IMR-90 (cell line): ENCODE results near the gene LRRC41. TPM values are rescaled to one million over a fixed set of nuclear protein-coding genes. Genes with fewer than 3 reads are reported as not detected.
A peak's percentile ranks its signal among the peaks of the same experiment; 100 is the strongest.

Experiments
- ATAC-seq: fragments of 200-7000 bp; cut with Tn5 transposase; 2 replicates; pipeline ENCODE4 v1.9.1; 2020; ENCODE audit warnings: low read depth, mild to moderate bottlenecking, moderate library complexity
- BruUV-seq: library from RNA; stranded (reverse); fragments of 400-500 nt; replicated peaks from 2 replicates; lab custom pipeline; 2021; lab: Mats Ljungman, UMichigan
- CTCF ChIA-PET: fragments of 300-600 bp; formaldehyde crosslinking; extraction: SDS; loops from one replicate; lab custom pipeline; 2021; ENCODE audit warnings: antibody characterized with exemption; lab: Yijun Ruan, JAX
- POLR2A ChIA-PET: fragments of 300-600 bp; sonication (Branson Sonifier 250); formaldehyde crosslinking; loops from one replicate; lab custom pipeline; 2022; ENCODE audit warnings: antibody characterized with exemption; ENCODE audit not compliant: unreplicated experiment; lab: Charles Lee
- DNase-seq: peaks from one replicate; pipeline ENCODE4 v3.0.0; 2013
- H2AFZ ChIP-seq: replicated peaks from 2 replicates; pipeline ENCODE3; 2013; ENCODE audit warnings: low read length, mild to moderate bottlenecking; ENCODE audit not compliant: poor library complexity
- H2AK5ac ChIP-seq: 2 replicates; pipeline ENCODE4 v1.6.1; 2013; ENCODE audit warnings: low read depth, low read length, inconsistent platforms
- H2AK9ac ChIP-seq: replicated peaks from 2 replicates; pipeline ENCODE3; 2013; ENCODE audit warnings: mild to moderate bottlenecking, low read depth, low read length, moderate library complexity; ENCODE audit not compliant: poor library complexity
- H2BK120ac ChIP-seq: 2 replicates; pipeline ENCODE4 v1.6.1; 2013; ENCODE audit warnings: low read depth, low read length, inconsistent platforms
- H2BK15ac ChIP-seq: 3 replicates; pipeline ENCODE4 v1.6.1; 2013; ENCODE audit warnings: low read depth, low read length, inconsistent platforms
- H2BK20ac ChIP-seq: 2 replicates; pipeline ENCODE4 v1.6.1; 2013; ENCODE audit warnings: low read depth, mild to moderate bottlenecking, inconsistent platforms, low read length, moderate library complexity
- H2BK5ac ChIP-seq: 2 replicates; pipeline ENCODE4 v1.6.1; 2013; ENCODE audit warnings: mild to moderate bottlenecking, low read depth, low read length, inconsistent platforms; ENCODE audit not compliant: poor library complexity, severe bottlenecking
- H3K14ac ChIP-seq: replicated peaks from 2 replicates; pipeline ENCODE4 v1.6.1; 2013; ENCODE audit warnings: low read depth, low read length, inconsistent platforms
- H3K18ac ChIP-seq: 2 replicates; pipeline ENCODE4 v1.6.1; 2013; ENCODE audit warnings: low read depth, low read length, control low read depth
- H3K23ac ChIP-seq: 2 replicates; pipeline ENCODE4 v1.6.1; 2013; ENCODE audit warnings: low read depth, low read length, inconsistent platforms
- H3K27ac ChIP-seq: 2 replicates; pipeline ENCODE4 v1.5.1; 2013; ENCODE audit warnings: mild to moderate bottlenecking, control low read depth, low read length; ENCODE audit not compliant: insufficient read depth
- H3K27me3 ChIP-seq: 2 replicates; pipeline ENCODE4 v1.6.1; 2013; ENCODE audit warnings: low read length; ENCODE audit not compliant: control insufficient read depth, insufficient read depth
- H3K36me3 ChIP-seq: 2 replicates; pipeline ENCODE4 v1.6.1; 2013; ENCODE audit warnings: low read length, mixed read lengths; ENCODE audit not compliant: control insufficient read depth, insufficient read depth
- H3K4ac ChIP-seq: 2 replicates; pipeline ENCODE4 v1.6.1; 2013; ENCODE audit warnings: low read depth, low read length, inconsistent platforms
- H3K4me1 ChIP-seq: 2 replicates; pipeline ENCODE4 v1.6.1; 2013; ENCODE audit warnings: low read length, mixed read lengths; ENCODE audit not compliant: control insufficient read depth, insufficient read depth
- H3K4me2 ChIP-seq: 2 replicates; pipeline ENCODE4 v1.6.1; 2013; ENCODE audit warnings: low read depth, mild to moderate bottlenecking, control low read depth, low read length, moderate library complexity
- H3K4me3 ChIP-seq: 2 replicates; pipeline ENCODE4 v1.5.1; 2013; ENCODE audit warnings: low read depth, mild to moderate bottlenecking, control low read depth, low read length, moderate library complexity; ENCODE audit not compliant: insufficient read depth
- H3K56ac ChIP-seq: 2 replicates; pipeline ENCODE4 v1.6.1; 2013; ENCODE audit warnings: low read length, inconsistent platforms; ENCODE audit not compliant: insufficient read depth; ENCODE audit errors: extremely low read depth
- H3K79me1 ChIP-seq, 2 experiments: 2 replicates each; pipeline ENCODE4 v1.6.1; 2013; ENCODE audit warnings: low read length in 2 of 2, inconsistent platforms in 1 of 2, low read depth in 1 of 2
- H3K9ac ChIP-seq: 2 replicates; pipeline ENCODE4 v1.6.1; 2013; ENCODE audit warnings: low read depth, low read length, control low read depth
- H3K9me1 ChIP-seq: 2 replicates; pipeline ENCODE4 v1.6.1; 2013; ENCODE audit warnings: low read length, inconsistent platforms; ENCODE audit not compliant: insufficient read depth
- H3K9me3 ChIP-seq: 2 replicates; pipeline ENCODE4 v1.6.1; 2013; ENCODE audit warnings: low read length; ENCODE audit not compliant: control insufficient read depth, insufficient read depth
- H4K20me1 ChIP-seq: 2 replicates; pipeline ENCODE4 v1.6.1; 2013; ENCODE audit warnings: low read length, inconsistent platforms; ENCODE audit not compliant: insufficient read depth
- H4K5ac ChIP-seq: 2 replicates; pipeline ENCODE4 v1.6.1; 2013; ENCODE audit warnings: mild to moderate bottlenecking, low read depth, low read length, control low read depth
- H4K8ac ChIP-seq, 2 experiments: 2 replicates each; pipeline ENCODE4 v1.6.1; 2013; ENCODE audit warnings: low read depth in 2 of 2, low read length in 2 of 2, control low read depth in 1 of 2, inconsistent platforms in 1 of 2
- H4K91ac ChIP-seq: 2 replicates; pipeline ENCODE4 v1.6.1; 2013; ENCODE audit warnings: low read depth, low read length, inconsistent platforms; ENCODE audit not compliant: insufficient read depth
- CHD1 ChIP-seq: IDR thresholded peaks from 2 replicates; pipeline ENCODE4 v1.6.1; 2012; ENCODE audit warnings: low read depth, low read length, improper control_type of control experiment
- ELK1 ChIP-seq: fragments of 150-350 bp; IDR thresholded peaks from 2 replicates; pipeline ENCODE4 v1.6.1; 2016; ENCODE audit warnings: low read depth, mild to moderate bottlenecking, low read length, moderate library complexity, borderline replicate concordance
- MAFK ChIP-seq: IDR thresholded peaks from 2 replicates; pipeline ENCODE4 v1.6.1; 2012; ENCODE audit warnings: low read depth, low read length, improper control_type of control experiment
- MAZ ChIP-seq: IDR thresholded peaks from 2 replicates; pipeline ENCODE4 v1.6.1; 2012; ENCODE audit warnings: low read depth, mild to moderate bottlenecking, low read length, improper control_type of control experiment, moderate library complexity, borderline replicate concordance
- NFE2L2 ChIP-seq: fragments of 150-350 bp; IDR thresholded peaks from 2 replicates; pipeline ENCODE4 v1.6.1; 2016; ENCODE audit warnings: low read depth, mild to moderate bottlenecking, low read length
- RCOR1 ChIP-seq: IDR thresholded peaks from 2 replicates; pipeline ENCODE4 v1.6.1; 2012; ENCODE audit warnings: mild to moderate bottlenecking, low read length, improper control_type of control experiment; ENCODE audit not compliant: insufficient replicate concordance
- RFX5 ChIP-seq: IDR thresholded peaks from 2 replicates; pipeline ENCODE4 v1.8.0; 2012; ENCODE audit warnings: low read depth, mild to moderate bottlenecking, low read length, moderate library complexity
- WGBS, 2 experiments: methylation state at CpG; one replicate each; pipeline versions ENCODE4 v1.1.5 to v1.1.7; 2013; ENCODE audit warnings: missing lambda C conversion rate in 2 of 2; ENCODE audit not compliant: insufficient read length in 1 of 2; ENCODE audit errors: extremely low coverage in 2 of 2; 5-methylcytosine and 5-hydroxymethylcytosine counted together
- dilution Hi-C: fragments of 300-500 bp; cut with HindIII; formaldehyde crosslinking; loops from one replicate; pipeline ENCODE4 v1.14.3; 2018; ENCODE audit warnings: low sequenced_read_pairs; ENCODE audit not compliant: unreplicated experiment
- in situ Hi-C: fragments of 300-500 bp; cut with MboI; formaldehyde crosslinking; loops from 3 replicates; pipeline ENCODE4 v1.14.3; 2019; ENCODE audit warnings: low sequenced_read_pairs, inconsistent platforms, mixed read lengths
- intact Hi-C: fragments of 100-400 bp; cut with micrococcal nuclease; formaldehyde crosslinking; loops from 2 replicates; pipeline ENCODE4 v1.10.0; 2022
- polyA plus RNA-seq, 3 experiments: library from polyadenylated mRNA; depleted of rRNA; stranded (reverse); fragments of >200 nt; gene quantifications; 2 replicates each; pipeline ENCODE4 v1.2.3, GENCODE V29; 2012; ENCODE audit warnings: low replicate concordance in 1 of 3
- total RNA-seq: library from RNA; depleted of rRNA; stranded (reverse); fragments of >200 nt; gene quantifications from 2 replicates; pipeline ENCODE4 v1.2.3, GENCODE V29; 2012
- TF ChIP-seq, protein P1 (sequence below): conservative IDR thresholded peaks from 2 replicates; pipeline ENCODE4 v1.5.1; 2012; ENCODE audit warnings: mild to moderate bottlenecking, low read depth, low read length, improper control_type of control experiment

Gene LRRC41
- total and polyA plus RNA-seq, 2 of the 4 experiments (the other 2 are of a cell fraction), result 67.6 to 83.2 TPM

DNA sequence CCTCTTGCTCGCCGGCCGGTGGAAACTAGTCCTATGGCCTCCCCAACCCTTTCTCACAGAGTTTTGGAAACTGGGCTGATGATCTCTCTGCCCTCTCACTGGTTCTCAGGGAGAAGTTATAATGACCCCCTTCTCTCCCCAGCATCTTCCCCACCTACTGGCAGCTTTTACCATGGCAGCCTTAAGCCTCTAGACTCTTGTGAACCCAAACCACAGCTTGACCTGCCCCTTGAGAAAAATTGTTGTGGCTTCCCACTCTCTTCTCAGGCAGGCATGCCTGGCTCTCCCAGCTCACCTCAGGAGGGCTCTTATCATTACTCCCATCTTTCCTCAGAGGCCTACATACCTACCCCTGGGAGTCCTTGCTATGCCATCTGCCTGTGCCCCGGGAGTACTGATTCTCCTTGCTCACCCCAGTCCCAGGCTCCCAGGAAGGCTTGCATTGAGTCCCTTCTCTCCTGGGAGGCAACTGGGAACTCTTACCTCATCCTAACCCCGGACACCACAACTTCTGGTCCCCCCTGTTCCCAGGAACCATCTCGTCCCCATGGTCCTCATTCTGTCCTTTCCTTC is 38.8 kb upstream of the LRRC41 start:
- Histone ChIP-seq H3K9me3 (no peaks in the 10 kb centered on the region), H4K5ac (no peak overlapping the region), H4K20me1 (no peaks in the 10 kb centered on the region), H3K4me3 (no peak overlapping the region), H3K27me3 (no peaks in the 10 kb centered on the region), H3K4me1 (peaks cover 4% of the 10 kb centered on the region), H3K79me1 (peaks cover 10 to 42% of the 10 kb centered on the region in 2 experiments), H2BK20ac (no peak overlapping the region), H3K14ac (no peak overlapping the region), H2AK5ac (0 out of 2 replicates have a peak overlapping the region, but pooled peaks have one; percentile 4), H3K23ac (no peak overlapping the region), H2BK120ac (no peak overlapping the region), H3K4ac (no peak overlapping the region), H3K36me3 (peaks cover 19% of the 10 kb centered on the region), H3K18ac (no peak overlapping the region), H3K9me1 (peaks cover 7% of the 10 kb centered on the region; the same call in 1 of the 2 replicates), H3K56ac (no peak overlapping the region), H3K9ac (no peak overlapping the region), H2BK15ac (no peak overlapping the region), H2AFZ (no peak overlapping the region), H3K27ac (no peak overlapping the region), H2BK5ac (no peak overlapping the region), H4K91ac (no peak overlapping the region), H2AK9ac (peak overlapping the region; percentile 83), H4K8ac (peak overlapping the region in 1 of 2 experiments; percentile 24; a peak in 1 of 4 replicates), H3K4me2 (no peak overlapping the region)
- intact Hi-C loops, result no loop called here
- 95% methylated on average over 6 of the region's 6 CpGs; no CpG with 5 or more reads in 1 of the 2 experiments for WGBS, 2 experiments
- in situ Hi-C loops, result no loop called here
- ChIA-PET POLR2A (no interaction called here), CTCF (no interaction called here)
- BruUV-seq, result no TSS peak
- dilution Hi-C loops, result no loop called here
- TF ChIP-seq RCOR1 (no peak), MAFK (no peak), NFE2L2 (no peak), CHD1 (no peak), RFX5 (no peak), MAZ (0 out of 2 replicates have a peak, but pooled peaks have one; percentile 15), ELK1 (no peak)
- TF ChIP-seq, protein P1, sequence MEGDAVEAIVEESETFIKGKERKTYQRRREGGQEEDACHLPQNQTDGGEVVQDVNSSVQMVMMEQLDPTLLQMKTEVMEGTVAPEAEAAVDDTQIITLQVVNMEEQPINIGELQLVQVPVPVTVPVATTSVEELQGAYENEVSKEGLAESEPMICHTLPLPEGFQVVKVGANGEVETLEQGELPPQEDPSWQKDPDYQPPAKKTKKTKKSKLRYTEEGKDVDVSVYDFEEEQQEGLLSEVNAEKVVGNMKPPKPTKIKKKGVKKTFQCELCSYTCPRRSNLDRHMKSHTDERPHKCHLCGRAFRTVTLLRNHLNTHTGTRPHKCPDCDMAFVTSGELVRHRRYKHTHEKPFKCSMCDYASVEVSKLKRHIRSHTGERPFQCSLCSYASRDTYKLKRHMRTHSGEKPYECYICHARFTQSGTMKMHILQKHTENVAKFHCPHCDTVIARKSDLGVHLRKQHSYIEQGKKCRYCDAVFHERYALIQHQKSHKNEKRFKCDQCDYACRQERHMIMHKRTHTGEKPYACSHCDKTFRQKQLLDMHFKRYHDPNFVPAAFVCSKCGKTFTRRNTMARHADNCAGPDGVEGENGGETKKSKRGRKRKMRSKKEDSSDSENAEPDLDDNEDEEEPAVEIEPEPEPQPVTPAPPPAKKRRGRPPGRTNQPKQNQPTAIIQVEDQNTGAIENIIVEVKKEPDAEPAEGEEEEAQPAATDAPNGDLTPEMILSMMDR, result peak; percentile 37
- DNase-seq (peak; percentile 55), ATAC-seq (no peak)
